GM19351 (cell line): ENCODE data around the gene GABARAPL1.
A peak's percentile ranks its signal among the peaks of the same experiment; 100 is the strongest.
"Not testable (repeated sequence)": the region's sequence is repeated elsewhere in the genome, so short reads cannot be mapped to it uniquely, and the experiment has no call there.

Experiments
- ATAC-seq: cut with Tn5 transposase; IDR thresholded peaks from one replicate; pipeline ENCODE4 v1.9.1; 2021; ENCODE audit warnings: mild to moderate bottlenecking, moderate library complexity; ENCODE audit not compliant: unreplicated experiment

GABARAPL1 gene

GRCh38 chr12:10196210-10196609 lies 16.5 kb upstream of the GABARAPL1 start:
- ATAC-seq: peak; percentile 90

GRCh38 chr12:10197879-10198278 lies 14.8 kb upstream of the GABARAPL1 start:
- ATAC-seq: no peak

- ATAC-seq: not testable (repeated sequence)
Measured at GRCh38 chr12:10204495-10204894, 8.2 kb upstream of the GABARAPL1 start.

- ATAC-seq: no peak
Measured at GRCh38 chr12:10205220-10205807, 7.4 kb upstream of the GABARAPL1 start.

- ATAC-seq: no peak
Measured at GRCh38 chr12:10207136-10207535, 5.5 kb upstream of the GABARAPL1 start.

GRCh38 chr12:10210225-10210624 lies 2.5 kb upstream of the GABARAPL1 start:
- ATAC-seq: no peak

- no peak for ATAC-seq
Measured at GRCh38 chr12:10211101-10211939, 1.4 kb upstream of the GABARAPL1 start.

- ATAC-seq: peak; percentile 73
Measured at GRCh38 chr12:10211940-10212738, 538 bp upstream of the GABARAPL1 start.

GRCh38 chr12:10213168-10214135 lies 775 bp downstream of the GABARAPL1 start:
- peak; percentile 52 for ATAC-seq

GRCh38 chr12:10214136-10214894 lies 1.6 kb downstream of the GABARAPL1 start:
- no peak for ATAC-seq

- no peak for ATAC-seq
Measured at GRCh38 chr12:10214895-10215267, 2.2 kb downstream of the GABARAPL1 start.

- ATAC-seq: no peak
Measured at GRCh38 chr12:10215436-10215835, 2.8 kb downstream of the GABARAPL1 start.

- not testable (repeated sequence) for ATAC-seq
Measured at GRCh38 chr12:10215946-10216345, 3.3 kb downstream of the GABARAPL1 start.

- no peak for ATAC-seq
Measured at GRCh38 chr12:10218021-10218420, 5.3 kb downstream of the GABARAPL1 start.

- ATAC-seq: no peak
Measured at GRCh38 chr12:10220398-10221077, 7.9 kb downstream of the GABARAPL1 start.

- ATAC-seq: no peak
Measured at GRCh38 chr12:10221846-10222245, 9.2 kb downstream of the GABARAPL1 start.

- ATAC-seq: no peak
Measured at GRCh38 chr12:10223208-10223607, 10.5 kb downstream of the GABARAPL1 start.

GRCh38 chr12:10225426-10225825 lies 12.7 kb downstream of the GABARAPL1 start:
- ATAC-seq: not testable (repeated sequence)

GRCh38 chr12:10226086-10226485 lies 13.4 kb downstream of the GABARAPL1 start:
- no peak for ATAC-seq
